B cell (primary cell): ENCODE measurements around the gene PHTF2.

Source experiments
- CTCF ChIP-seq: fragments of 200-600 bp; IDR thresholded peaks from one replicate; pipeline ENCODE4 v1.8.0; 2022; ENCODE audit warnings: antibody characterized with exemption, mild to moderate bottlenecking
- EZH2 ChIP-seq: IDR thresholded peaks from 2 replicates; pipeline ENCODE4 v1.6.1; 2012; ENCODE audit warnings: borderline replicate concordance, low read depth, mild to moderate bottlenecking, moderate library complexity, low read length; ENCODE audit not compliant: insufficient read depth, poor library complexity, severe bottlenecking

- TF ChIP-seq CTCF (no peak), EZH2 (no peak)
Observed at GRCh38 chr7:77783545-77783944, 15.0 kb upstream of the PHTF2 start.
